GM12891 (cell line): Measurements from ENCODE around the gene MAML2.

Experiments
- POLR2AphosphoS5 ChIP-seq: IDR thresholded peaks from 2 replicates; pipeline ENCODE4 v1.6.1; 2011; ENCODE audit warnings: low read depth, low read length, control low read depth
- SPI1 ChIP-seq: IDR thresholded peaks from 2 replicates; pipeline ENCODE4 v1.6.1; 2011; ENCODE audit warnings: low read depth, low read length, control low read depth

DNA sequence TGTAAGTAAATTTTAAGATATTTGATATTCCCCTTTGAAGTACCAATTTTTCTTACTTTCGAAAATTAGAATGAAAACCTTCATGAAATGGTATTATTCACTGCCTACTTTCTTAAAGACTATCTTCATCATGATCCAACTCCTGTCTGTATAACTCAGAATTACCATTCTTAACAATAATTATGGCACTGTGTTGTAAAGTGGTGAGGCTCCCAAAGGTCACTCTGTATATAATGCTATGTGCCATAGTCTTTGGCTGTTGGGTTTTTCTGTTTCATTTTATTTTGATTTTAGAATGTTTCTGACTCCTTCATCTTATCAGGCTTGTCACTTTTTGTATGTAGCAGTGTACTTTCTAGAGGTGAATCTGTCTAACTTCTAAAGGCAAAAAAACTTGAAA is 52.4 kb downstream of the MAML2 start:
- TF ChIP-seq SPI1 = no peak
- TF ChIP-seq POLR2AphosphoS5 = no peak
